HG03520 (cell line): ENCODE data around the gene EPHB3.

ENCODE experiments used
- ATAC-seq: cut with Tn5 transposase; IDR thresholded peaks from one replicate; pipeline ENCODE4 v1.9.1; 2021; ENCODE audit warnings: mild to moderate bottlenecking, moderate library complexity; ENCODE audit not compliant: unreplicated experiment

EPHB3 gene

DNA sequence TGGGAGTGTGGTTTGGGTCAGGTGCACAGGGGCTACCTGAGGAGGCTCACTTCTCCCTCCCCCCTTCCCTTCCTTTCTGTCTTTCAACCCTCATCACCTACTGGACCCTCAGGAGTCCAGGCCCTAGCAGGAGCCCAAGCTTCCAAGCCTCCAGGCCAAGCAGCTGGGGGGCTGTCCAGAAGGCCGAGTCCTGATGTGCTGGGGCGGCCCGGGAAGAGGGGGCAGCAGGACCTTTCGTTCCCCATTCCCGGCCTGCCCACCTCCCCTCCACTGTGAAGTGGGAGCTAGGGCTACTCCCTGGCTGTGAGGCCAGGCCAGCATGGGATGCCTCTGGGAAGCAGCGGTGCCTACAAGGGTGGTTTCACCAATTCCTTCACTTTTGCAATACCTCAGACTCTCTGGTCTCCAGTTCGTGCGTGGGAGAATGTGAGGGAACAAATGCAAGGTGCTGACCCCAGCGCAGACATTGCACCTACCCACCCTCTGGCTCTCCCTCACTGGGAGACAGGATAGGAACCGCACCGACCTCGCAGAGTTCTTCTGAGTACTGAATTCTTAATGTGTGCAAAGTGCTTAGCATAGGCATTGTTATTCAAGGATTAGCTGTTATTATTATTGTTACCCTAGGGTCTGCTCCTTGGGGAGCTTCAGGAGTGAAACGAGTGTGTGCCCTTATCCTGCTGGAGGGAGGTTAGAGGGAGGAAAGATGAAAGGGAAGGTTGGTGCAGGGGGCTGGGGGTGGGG lies 2.5 kb downstream of the EPHB3 start:
- no peak for ATAC-seq

DNA sequence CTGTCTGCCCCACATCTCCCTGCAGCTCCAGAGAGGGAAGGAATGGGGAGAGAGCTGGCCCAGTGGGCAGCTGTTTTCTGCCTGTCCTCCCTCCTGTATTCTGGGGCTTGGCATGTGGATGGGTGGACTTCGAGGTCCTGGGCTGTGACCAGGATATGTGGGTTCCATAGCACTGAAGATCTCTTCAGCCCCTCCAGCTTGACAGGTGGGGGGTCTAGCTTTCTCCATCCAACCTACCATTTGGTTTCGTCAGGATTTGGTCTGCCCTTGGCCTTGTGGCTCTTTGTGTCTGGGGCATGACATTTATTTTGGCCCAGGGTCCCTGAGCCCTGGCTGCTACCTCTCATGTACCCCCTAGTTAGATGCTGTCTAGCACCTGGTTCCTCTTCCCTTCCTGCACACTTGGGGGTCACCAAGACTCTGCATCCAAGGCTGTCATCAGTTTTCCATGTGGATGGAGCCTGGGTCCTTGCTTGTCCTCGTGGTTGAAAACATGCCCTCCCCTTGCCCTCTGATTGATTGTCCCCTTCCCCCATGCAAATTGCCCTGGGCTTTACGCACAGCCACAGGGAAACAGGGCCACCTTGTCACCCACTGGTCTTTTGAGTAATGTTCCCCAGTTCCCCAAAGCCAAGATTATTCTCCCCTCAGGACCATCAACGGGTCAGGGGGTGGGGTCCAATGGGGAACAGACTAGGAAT lies 3.2 kb downstream of the EPHB3 start:
- no peak for ATAC-seq

DNA sequence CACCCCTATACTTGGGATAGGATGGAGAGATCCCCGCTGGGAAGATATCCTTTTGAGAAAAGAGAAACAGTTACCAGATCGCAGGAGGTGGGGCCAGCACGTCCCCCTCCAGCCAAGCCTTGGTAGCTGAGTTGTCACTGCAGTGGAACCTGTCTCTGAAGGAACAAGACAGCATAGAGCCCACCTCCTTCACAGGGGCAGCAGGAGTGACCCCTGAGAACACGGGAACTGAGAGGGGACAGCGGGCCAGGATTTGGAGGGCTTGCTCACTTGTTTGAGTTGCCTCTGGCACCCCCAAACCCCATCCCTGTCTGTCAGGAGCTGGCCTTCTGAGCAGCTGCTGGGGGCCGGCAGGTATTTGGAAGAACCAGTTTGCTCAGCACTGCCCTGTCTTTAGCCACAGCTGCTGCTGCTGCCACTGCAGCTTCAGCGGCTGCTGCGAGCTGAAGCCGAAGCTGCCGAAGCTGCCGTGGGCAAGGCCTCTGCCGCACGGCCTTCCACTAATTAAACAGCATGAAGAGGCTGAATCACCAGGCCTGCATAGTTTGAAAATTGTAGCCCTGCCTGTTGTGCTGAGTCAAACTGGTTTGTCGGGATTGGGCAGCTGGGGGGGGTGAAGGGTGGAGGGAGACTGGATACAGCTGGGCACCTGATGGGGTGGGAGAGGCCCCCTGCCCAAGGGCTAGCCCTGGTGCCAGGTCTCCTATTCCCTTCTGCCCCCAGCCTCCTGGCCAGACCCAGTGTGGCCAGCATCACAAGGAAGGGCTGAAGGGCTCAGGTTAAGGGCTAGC lies 4.0 kb downstream of the EPHB3 start:
- ATAC-seq: no peak

DNA sequence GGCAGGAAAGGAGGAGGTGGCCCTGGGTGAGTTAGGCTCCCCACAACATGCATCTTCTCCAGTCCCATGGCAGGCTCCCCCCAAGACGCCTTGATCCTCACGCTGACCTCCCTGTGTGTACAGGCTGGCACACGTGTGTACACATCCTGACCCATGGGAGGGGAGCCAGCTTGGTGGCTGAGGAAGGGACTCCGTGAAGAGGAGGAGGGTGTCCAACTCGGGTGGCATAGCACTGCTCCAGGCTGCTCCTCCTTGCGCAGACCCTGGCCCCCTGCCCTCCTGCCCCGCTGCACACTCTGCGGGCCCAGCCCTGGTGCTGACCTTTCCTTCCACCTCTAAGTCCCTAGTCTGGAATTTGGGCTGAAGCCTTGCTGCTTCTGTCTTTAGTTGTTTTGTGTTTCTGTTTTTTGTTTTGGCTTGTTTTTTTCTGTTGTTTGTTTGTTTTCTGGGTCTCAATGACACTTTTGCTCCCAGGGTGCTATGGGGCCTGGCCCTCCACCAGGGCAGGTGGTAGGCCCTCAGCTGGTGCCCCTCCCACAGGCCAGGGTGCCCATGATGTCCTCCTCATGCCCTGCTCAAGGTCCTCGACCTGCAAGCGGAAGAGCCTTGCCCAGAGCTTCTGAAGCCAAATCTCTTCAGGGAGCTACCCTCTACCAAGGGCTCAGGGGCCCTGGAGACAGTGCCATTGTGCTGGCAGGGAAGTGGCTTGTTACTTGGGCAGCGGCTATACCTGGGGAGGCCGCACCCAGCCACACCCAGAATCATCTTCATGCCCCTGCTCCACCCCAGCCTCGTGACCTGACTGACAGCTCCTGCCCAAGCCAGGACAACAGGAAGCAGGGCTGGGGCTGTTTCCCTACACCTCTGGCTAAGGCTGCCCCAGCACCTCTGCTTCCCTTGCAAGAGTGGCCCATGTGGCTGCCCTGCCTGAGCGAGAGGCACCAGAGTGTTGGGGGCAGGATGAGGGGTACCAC lies 5.1 kb downstream of the EPHB3 start:
- ATAC-seq: no peak

DNA sequence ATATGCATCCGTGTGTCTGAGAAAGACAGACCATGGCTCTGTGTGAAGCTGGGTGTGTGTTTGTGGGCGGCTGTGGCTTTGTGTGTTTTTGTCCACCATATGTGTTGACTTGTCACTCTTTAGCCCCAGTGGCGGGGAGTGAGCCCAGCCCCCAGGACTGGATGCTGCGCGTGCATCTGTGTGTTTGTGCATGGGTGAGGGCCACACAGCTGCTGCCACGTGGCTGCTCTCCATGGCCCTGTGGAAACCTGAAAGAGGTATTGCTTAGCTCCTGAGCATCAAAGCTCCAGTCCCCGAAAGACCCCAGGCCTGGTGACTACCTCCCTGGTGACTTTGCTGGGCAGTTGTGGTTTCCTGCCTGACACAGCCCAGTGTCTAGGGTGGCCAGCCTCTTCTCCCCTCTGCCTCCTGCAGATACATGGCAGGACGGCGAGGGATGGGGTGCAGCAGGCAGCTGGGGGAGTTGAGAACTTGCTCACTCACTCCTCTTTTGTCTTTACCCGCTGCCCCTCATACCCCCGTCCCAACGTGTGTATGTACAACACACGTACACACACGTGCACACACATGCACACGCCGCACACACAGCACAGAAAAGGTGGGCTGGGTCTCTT lies 6.5 kb downstream of the EPHB3 start:
- no peak for ATAC-seq

DNA sequence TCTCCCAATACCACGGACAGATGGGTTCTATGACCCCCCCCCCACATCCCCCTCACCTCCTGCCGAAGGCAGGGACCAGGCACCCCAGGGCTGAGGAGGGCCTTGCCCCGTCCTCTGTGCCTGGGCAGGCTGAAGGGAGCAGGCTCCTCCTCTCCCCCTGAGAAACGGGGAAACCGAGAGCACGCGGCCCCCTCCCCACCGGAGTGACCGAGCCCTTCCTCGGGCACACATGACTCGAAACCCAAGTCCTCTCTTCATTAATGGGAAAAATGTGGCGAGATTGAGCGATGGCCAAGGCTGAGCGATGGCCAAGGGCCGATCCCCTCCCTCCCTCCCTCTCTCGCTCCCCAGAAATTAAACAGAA lies 7.0 kb downstream of the EPHB3 start:
- no peak for ATAC-seq

DNA sequence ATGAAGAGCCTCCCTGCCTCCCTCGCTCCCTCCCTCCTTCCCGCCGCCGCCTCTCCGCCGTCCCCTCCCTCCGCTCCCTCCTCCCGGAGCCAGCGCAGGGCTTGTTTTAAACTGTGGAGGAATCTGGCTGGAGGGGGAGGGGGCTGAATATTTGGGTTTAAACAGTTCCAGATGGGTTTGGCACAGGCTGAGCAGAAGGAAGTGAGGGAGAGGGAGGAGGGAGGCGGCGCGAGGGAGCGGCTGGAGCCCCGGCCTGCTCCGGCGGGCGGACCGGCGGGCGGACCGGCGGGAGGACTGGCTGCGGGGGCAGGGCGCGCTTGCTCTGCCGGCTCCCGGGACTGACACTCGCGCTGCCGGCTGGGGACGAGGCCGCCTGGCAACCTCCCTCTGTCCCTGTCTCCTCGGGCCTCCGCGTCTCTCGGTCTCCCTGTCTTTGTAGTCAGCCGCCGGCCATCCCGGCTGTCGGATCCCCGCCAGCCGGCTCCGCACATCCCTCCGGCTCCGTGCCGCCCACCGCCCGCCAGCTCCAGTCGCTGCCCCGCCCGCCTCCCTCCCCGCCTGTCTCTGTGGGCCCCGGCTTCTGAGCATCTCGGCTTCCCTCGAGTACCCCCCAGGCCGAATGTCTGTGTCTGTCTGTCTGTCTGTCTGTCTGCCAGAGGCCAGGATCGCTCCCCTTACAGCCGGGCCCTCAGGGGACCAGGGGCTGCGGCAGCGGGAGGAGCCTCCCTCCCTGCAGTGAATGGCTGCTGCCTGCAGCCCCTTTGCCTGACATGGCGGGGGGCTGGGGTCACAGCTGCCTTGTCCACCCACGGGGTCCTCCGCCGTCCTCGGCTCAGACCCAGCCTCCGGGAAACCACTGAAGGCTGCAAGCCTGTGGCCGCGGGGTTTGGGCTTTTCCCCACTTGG lies 7.6 kb downstream of the EPHB3 start:
- no peak for ATAC-seq

DNA sequence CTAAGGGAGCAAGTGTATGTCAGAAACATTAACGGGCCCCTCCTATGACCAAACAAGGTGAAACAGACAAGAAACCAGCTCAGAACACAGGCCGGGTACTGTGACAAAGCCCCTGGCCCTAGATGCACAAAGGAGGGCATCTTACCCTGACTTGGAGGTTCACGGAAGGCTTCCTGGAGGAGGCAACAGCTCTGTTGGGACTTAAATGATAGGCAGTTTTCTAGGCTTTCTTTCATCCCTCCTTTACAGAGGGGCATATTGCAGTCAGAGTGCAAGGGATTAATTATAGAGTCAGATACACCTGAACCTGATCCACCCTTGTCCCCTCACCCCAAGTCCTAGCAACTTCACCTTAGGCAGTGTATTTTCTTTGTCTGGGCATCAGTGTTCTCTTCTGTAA lies 8.4 kb downstream of the EPHB3 start:
- no peak for ATAC-seq

DNA sequence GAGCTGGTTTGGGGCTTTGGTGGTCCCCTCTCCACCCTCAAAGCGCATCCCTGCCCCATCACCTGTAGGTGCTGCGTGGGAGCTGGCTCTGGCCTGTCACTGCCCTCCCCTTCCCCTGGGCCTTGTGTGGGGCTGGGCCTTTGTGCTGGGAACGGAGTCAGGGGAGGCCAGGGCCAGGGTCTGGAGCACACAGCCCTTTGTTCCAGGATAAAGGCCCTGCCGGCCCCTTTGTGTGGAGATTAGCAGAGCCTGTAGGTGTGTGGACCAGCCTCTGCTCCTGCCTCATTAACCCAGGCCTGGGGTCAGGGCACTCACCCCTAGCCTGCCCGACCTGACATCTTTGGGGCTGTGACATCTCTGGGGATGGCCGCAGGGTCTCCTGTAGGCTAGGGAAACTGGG lies 8.9 kb downstream of the EPHB3 start:
- ATAC-seq: no peak

DNA sequence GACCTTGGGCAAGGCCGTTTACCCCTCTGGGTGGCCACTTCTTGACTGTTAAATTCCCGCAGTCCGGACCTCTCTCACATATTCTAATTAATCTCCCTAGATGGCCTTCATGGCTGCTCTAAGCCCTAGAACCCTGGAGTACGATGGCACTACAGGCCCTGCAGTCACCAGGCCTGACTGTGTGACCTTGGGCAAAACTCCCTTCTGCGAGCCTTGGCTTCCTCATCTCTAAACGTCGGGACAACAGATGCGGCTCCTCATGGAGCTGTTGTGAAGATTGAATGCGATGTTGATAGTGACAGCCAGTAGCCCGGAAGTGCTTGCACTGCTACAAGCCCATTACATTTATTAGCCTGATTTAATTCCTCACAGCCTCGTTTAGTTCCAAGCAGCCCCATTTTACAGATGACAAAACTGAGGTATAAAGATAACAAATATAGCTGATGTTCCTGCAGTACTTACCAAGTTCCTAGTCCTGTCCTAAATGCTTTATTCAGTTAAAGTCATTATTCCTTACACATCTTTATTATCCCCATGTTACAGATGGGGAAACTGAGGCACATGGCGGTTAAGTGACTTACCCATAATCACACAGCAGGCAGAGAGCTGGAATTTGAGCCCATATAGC lies 10.3 kb downstream of the EPHB3 start:
- no peak for ATAC-seq

DNA sequence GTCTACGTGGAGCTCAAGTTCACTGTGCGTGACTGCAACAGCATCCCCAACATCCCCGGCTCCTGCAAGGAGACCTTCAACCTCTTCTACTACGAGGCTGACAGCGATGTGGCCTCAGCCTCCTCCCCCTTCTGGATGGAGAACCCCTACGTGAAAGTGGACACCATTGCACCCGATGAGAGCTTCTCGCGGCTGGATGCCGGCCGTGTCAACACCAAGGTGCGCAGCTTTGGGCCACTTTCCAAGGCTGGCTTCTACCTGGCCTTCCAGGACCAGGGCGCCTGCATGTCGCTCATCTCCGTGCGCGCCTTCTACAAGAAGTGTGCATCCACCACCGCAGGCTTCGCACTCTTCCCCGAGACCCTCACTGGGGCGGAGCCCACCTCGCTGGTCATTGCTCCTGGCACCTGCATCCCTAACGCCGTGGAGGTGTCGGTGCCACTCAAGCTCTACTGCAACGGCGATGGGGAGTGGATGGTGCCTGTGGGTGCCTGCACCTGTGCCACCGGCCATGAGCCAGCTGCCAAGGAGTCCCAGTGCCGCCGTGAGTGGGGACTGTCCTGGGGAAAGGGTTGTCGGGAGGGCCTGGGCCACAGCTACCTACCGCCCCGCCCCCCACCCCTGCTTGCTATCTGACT lies 11.2 kb downstream of the EPHB3 start:
- no peak for ATAC-seq

DNA sequence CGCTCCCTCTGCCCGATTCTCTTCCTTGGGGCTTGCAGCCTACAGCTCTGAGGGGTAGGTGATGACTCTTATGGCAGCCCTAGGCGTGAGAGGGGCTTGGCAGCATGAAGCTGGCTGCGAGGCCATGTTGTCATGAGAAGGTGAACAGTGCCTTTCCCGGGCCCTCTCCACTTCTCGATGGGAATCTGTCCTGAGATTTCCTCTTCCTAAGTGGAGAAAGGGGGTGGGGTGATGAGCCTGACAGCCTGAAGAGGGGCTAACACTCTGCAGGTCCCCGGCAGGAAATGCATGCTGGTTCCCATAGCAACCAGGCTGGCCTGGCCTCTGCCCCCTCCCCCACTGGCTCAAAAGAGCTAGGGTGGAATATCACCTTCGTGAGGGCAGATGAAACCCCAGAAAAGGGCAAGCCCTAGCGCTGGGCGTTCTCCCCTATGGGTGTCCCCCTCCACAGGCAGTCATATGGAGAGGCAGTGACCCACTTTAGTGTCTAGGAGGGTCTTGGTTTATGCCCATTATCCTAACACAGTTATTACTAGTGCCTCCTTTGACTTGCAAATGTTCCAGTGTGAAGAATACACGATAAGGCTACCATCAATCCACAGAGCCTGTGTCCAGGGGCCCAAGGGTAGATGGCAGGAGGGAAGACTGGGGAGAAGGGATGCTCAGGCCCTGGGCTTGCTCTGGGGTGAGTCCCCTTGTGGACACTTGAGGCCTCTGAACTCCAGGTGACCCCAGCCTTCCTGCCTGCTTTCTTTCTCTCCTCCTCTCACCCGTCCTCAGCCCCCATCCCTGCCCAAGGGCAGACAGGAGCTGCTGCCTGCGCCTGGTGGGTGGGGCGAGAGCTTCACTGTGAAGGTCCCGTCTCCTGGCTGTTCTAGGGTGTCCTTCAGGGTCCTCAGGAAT lies 13.2 kb downstream of the EPHB3 start:
- ATAC-seq: no peak

DNA sequence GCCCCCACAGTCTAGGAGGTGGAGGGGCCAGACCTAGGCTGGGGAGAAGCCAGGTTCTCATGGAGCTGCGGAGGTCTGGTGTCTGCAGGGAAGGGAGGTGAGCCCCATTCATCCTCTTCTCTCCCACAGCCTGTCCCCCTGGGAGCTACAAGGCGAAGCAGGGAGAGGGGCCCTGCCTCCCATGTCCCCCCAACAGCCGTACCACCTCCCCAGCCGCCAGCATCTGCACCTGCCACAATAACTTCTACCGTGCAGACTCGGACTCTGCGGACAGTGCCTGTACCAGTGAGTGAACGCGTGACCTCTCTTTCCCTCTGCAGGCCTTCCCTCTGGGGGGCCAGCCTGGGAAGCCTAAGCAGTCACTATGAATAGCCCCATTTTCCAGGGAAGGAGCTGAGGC lies 14.1 kb downstream of the EPHB3 start:
- ATAC-seq: no peak

DNA sequence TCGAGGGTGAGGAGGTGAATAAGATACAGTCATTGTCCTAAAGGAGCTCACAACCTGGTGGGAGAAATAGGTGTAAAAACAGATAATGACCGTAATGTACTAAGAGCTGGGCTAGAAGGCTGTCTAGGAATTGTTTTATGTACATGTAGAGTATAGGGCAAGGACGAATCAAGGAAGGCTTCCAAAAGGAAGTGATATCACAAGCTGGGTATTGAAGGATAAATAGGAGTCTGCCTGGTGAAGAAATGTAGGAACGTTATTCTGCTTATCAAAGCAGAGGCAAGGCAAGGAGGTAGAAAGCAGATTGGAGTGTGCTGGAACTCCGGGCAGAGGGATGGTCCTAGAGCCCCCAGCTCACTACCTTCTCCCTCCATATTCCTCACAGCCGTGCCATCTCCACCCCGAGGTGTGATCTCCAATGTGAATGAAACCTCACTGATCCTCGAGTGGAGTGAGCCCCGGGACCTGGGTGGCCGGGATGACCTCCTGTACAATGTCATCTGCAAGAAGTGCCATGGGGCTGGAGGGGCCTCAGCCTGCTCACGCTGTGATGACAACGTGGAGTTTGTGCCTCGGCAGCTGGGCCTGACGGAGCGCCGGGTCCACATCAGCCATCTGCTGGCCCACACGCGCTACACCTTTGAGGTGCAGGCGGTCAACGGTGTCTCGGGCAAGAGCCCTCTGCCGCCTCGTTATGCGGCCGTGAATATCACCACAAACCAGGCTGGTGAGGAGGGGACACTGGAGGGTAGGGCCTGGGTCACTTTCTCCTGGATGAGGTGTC lies 15.1 kb downstream of the EPHB3 start:
- ATAC-seq: no peak

DNA sequence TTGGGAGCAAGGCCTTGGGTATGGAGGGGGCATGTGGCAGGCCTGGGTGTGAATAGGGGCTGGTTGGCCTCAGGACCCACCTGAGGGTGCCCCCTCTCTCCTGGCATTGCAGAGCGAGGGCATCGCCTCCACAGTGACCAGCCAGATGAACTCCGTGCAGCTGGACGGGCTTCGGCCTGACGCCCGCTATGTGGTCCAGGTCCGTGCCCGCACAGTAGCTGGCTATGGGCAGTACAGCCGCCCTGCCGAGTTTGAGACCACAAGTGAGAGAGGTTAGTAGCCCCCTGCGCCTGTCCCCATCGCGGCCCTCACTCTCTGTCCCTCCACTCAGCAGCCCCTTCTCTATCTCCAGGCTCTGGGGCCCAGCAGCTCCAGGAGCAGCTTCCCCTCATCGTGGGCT lies 16.0 kb downstream of the EPHB3 start:
- ATAC-seq: no peak

DNA sequence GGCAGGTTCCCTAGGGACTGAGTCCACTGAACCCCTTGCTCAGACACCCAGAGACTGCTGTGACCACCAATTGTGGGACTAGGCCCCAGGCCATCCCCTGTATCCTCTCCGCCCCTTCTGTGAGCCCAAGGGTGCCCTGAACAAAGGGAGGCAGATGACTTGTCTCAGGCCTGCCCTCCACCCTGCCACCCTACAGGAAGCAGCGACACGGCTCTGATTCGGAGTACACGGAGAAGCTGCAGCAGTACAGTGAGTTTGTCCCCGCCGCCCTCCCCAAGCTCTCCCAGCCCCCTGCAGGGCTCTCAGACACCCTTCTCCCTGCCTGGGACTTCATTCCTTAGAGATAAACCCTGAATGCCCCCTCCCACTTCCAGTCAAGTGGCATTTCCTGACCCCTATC lies 16.6 kb downstream of the EPHB3 start:
- no peak for ATAC-seq

DNA sequence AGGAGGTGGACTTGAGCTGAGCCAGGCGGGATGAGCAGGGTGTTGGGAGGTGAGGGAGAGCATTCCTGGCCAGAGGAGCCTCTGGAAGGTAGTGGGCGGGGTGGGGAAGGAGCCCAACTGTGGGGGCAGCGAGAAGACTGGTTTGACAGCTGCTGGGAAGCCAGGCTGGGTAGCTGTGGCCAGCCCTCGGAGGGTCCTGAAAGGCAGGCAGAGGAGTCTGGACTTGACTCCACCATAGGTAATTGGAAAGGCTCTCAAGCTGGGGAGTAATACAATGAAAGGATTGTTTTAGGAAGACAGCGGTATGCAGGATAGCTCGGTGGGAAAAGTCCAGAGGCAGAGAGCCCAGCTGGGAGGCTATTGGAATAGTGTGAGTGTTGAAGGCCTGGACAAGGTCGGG lies 17.2 kb downstream of the EPHB3 start:
- ATAC-seq: no peak
